Neuronal stem cell (in vitro differentiated cells): Measurements from ENCODE around the gene GPS1.

Experiments
- DNase-seq: peaks from one replicate; pipeline ENCODE4 v3.0.0-alpha.2; 2013; ENCODE audit warnings: low spot score
- H2AFZ ChIP-seq: one replicate; pipeline ENCODE4 v1.6.1; 2013; ENCODE audit warnings: mild to moderate bottlenecking, low read length, inconsistent platforms
- H2AK5ac ChIP-seq: 2 replicates; pipeline ENCODE4 v1.6.1; 2013; ENCODE audit warnings: low read depth, mild to moderate bottlenecking, inconsistent platforms, low read length, moderate library complexity, mixed read lengths
- H2BK120ac ChIP-seq: 2 replicates; pipeline ENCODE4 v1.6.1; 2013; ENCODE audit warnings: low read depth, mild to moderate bottlenecking, inconsistent platforms, low read length, moderate library complexity, mixed read lengths
- H2BK12ac ChIP-seq: one replicate; pipeline ENCODE4 v1.6.1; 2013; ENCODE audit warnings: low read length, inconsistent platforms
- H2BK15ac ChIP-seq: 2 replicates; pipeline ENCODE4 v1.6.1; 2013; ENCODE audit warnings: mild to moderate bottlenecking, low read length, inconsistent platforms, mixed read lengths
- H2BK5ac ChIP-seq: one replicate; pipeline ENCODE4 v1.6.1; 2013; ENCODE audit warnings: inconsistent platforms, mild to moderate bottlenecking, low read length, moderate library complexity
- H3K14ac ChIP-seq: one replicate; pipeline ENCODE4 v1.6.1; 2013; ENCODE audit warnings: low read length, inconsistent platforms
- H3K18ac ChIP-seq: 2 replicates; pipeline ENCODE4 v1.6.1; 2013; ENCODE audit warnings: low read length, inconsistent platforms
- H3K23ac ChIP-seq: 2 replicates; pipeline ENCODE4 v1.6.1; 2013; ENCODE audit warnings: low read depth, mild to moderate bottlenecking, mixed read lengths, low read length, inconsistent platforms; ENCODE audit not compliant: poor library complexity
- H3K27ac ChIP-seq: replicated peaks from 3 replicates; pipeline ENCODE4 v1.5.1; 2013; ENCODE audit warnings: low read length, inconsistent platforms
- H3K27me3 ChIP-seq, 3 experiments: 2 replicates each; pipeline ENCODE4 v1.6.1; 2013; ENCODE audit warnings: low read length in 3 of 3, mild to moderate bottlenecking in 2 of 3, inconsistent platforms in 1 of 3, low read depth in 1 of 3, mixed read lengths in 1 of 3, moderate library complexity in 1 of 3; ENCODE audit not compliant: control insufficient read depth in 3 of 3, insufficient read depth in 3 of 3
- H3K36me3 ChIP-seq, 2 donors: replicated peaks in 1 of 2; 2 replicates each; pipeline ENCODE4 v1.6.1; 2013; ENCODE audit warnings: low read length in 2 of 2; ENCODE audit not compliant: control insufficient read depth in 2 of 2, insufficient read depth in 2 of 2
- H3K4ac ChIP-seq: 2 replicates; pipeline ENCODE4 v1.6.1; 2013; ENCODE audit warnings: inconsistent platforms, mild to moderate bottlenecking, low read length, moderate library complexity
- H3K4me1 ChIP-seq, 2 donors: 1 replicate in 1 of 2; 2 replicates in 1 of 2; pipeline ENCODE4 v1.6.1; 2013; ENCODE audit warnings: low read length in 2 of 2, low read depth in 1 of 2; ENCODE audit not compliant: control insufficient read depth in 2 of 2, insufficient read depth in 1 of 2
- H3K4me2 ChIP-seq: one replicate; pipeline ENCODE4 v1.6.1; 2013; ENCODE audit warnings: mild to moderate bottlenecking, low read length, inconsistent platforms; ENCODE audit not compliant: insufficient read depth, poor library complexity, severe bottlenecking
- H3K4me3 ChIP-seq, 2 donors: 2 replicates each; pipeline ENCODE4 v1.5.1; 2013; ENCODE audit warnings: low read length in 2 of 2, mild to moderate bottlenecking in 2 of 2, inconsistent platforms in 1 of 2, moderate library complexity in 1 of 2
- H3K79me1 ChIP-seq: one replicate; pipeline ENCODE4 v1.6.1; 2013; ENCODE audit warnings: low read depth, mild to moderate bottlenecking, inconsistent platforms, low read length, moderate library complexity
- H3K9ac ChIP-seq: one replicate; pipeline ENCODE4 v1.6.1; 2013; ENCODE audit warnings: mild to moderate bottlenecking, low read depth, low read length, inconsistent platforms; ENCODE audit not compliant: poor library complexity
- H3K9me3 ChIP-seq, 2 donors: replicated peaks in 1 of 2; 2 replicates each; pipeline versions ENCODE3 to v1.6.1; 2013; ENCODE audit warnings: low read length in 2 of 2, mild to moderate bottlenecking in 2 of 2, inconsistent platforms in 1 of 2, low read depth in 1 of 2, mixed read lengths in 1 of 2, moderate library complexity in 1 of 2; ENCODE audit not compliant: control insufficient read depth in 2 of 2, insufficient read depth in 1 of 2
- H4K8ac ChIP-seq: one replicate; pipeline ENCODE4 v1.6.1; 2013; ENCODE audit warnings: low read depth, mild to moderate bottlenecking, inconsistent platforms, low read length, moderate library complexity
- H4K91ac ChIP-seq: one replicate; pipeline ENCODE4 v1.6.1; 2013; ENCODE audit warnings: low read length, low read depth, mild to moderate bottlenecking, inconsistent platforms; ENCODE audit not compliant: poor library complexity
- WGBS, 2 donors: extraction: QIAGEN DNeasy Blood & Tissue Kit; methylation state at CpG; one replicate each; pipeline ENCODE4 v1.1.7; 2013; ENCODE audit warnings: missing lambda C conversion rate in 2 of 2, mixed read lengths in 1 of 2; ENCODE audit not compliant: insufficient read length in 2 of 2, insufficient replicate concordance in 1 of 2; ENCODE audit errors: extremely low coverage in 2 of 2; 5-methylcytosine and 5-hydroxymethylcytosine counted together

GPS1 gene

GRCh38 chr17:82008258-82008940 lies 43.3 kb upstream of the GPS1 start:
- H3K23ac ChIP-seq: peak overlapping the region; percentile 73
- no peak overlapping the region for H4K8ac ChIP-seq

DNA sequence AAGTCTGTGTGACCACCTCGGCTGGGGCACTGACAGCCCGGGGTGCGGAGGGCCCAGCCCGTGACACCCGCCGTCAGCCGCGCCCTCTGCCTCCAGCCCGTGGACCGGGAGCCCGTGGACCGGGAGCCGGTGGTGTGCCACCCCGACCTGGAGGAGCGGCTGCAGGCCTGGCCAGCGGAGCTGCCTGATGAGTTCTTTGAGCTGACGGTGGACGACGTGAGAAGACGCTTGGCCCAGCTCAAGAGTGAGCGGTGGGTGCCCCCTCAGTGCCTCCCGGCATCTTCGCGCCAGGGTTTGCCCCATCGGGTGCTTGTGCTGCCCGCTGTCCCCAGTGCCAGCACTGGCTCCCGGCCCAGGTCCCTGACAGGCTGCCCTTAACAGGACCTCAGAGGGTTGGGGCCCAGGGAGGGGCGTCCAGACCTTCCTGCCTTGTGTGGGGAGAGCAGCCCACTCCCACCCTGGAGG lies 42.7 kb upstream of the GPS1 start:
- WGBS, 2 donors: no CpG with 5 or more reads among the region's 28 CpGs
- Histone ChIP-seq H3K4me2 (no peak overlapping the region), H3K4me3 (no peak overlapping the region), H2AK5ac (no peak overlapping the region), H3K18ac (no peak overlapping the region), H3K4ac (no peak overlapping the region), H3K9me3 (no peaks in the 10 kb centered on the region), H3K79me1 (peaks cover 4% of the 10 kb centered on the region), H3K4me1 (peaks cover 0 to 13% of the 10 kb centered on the region in 2 donors), H3K27ac (no peak overlapping the region), H2BK15ac (no peak overlapping the region), H2BK5ac (peak overlapping the region; percentile 39), H2BK120ac (no peak overlapping the region), H3K27me3 (no peaks in the 10 kb centered on the region), H4K8ac (no peak overlapping the region), H3K36me3 (peaks cover 0 to 4% of the 10 kb centered on the region in 2 donors), H3K14ac (no peak overlapping the region), H2BK12ac (no peak overlapping the region), H3K23ac (peak overlapping the region; percentile 65), H4K91ac (no peak overlapping the region), H3K9ac (peak overlapping the region; percentile 21), H2AFZ (no peak overlapping the region)
- no peak for DNase-seq

More at GRCh38 chr17:82008258-82008940, 43.3 kb upstream of the GPS1 start:
- H2BK120ac ChIP-seq: no peak overlapping the region
- no peak for DNase-seq
- H3K4me3 ChIP-seq: no peak overlapping the region
- no peaks in the 10 kb centered on the region for H3K27me3 ChIP-seq
- peaks cover 0 to 4% of the 10 kb centered on the region in 2 donors for H3K36me3 ChIP-seq
- no peak overlapping the region for H3K4me2 ChIP-seq
- no peak overlapping the region for H3K27ac ChIP-seq
- H3K4me1 ChIP-seq: peaks cover 2 to 19% of the 10 kb centered on the region in 2 donors
- no peak overlapping the region for H4K91ac ChIP-seq
- H3K14ac ChIP-seq: no peak overlapping the region
- H2BK5ac ChIP-seq: peak overlapping the region; percentile 39
- H2BK12ac ChIP-seq: no peak overlapping the region
- no peak overlapping the region for H2AFZ ChIP-seq
- H3K79me1 ChIP-seq: peaks cover 7% of the 10 kb centered on the region
- WGBS, 2 donors: no CpG with 5 or more reads among the region's 26 CpGs
- no peak overlapping the region for H2BK15ac ChIP-seq
- H2AK5ac ChIP-seq: peak overlapping the region; percentile 46
- no peak overlapping the region for H3K18ac ChIP-seq
- H3K4ac ChIP-seq: peak overlapping the region; percentile 66
- H3K9me3 ChIP-seq: no peaks in the 10 kb centered on the region
- H3K9ac ChIP-seq: peak overlapping the region; percentile 81

DNA sequence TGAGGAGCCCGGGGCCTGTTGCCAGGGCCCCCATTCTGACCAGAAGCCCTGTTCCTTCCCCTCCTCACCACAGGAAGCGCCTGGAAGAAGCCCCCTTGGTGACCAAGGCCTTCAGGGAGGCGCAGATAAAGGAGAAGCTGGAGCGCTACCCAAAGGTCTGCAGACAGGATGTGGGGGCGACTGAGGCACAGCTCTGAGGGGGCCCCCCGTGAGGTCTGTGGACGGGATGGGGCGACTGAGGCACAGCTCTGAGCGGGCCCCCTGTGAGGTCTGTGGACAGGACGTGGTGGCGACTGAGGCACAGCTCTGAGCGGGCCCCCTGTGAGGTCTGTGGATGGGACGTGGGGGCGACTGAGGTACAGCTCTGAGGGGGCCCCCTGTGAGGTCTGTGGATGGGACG lies 42.3 kb upstream of the GPS1 start:
- Histone ChIP-seq H2BK15ac (no peak overlapping the region), H2AK5ac (no peak overlapping the region), H3K14ac (no peak overlapping the region), H3K9ac (no peak overlapping the region), H2BK5ac (no peak overlapping the region), H3K18ac (no peak overlapping the region), H4K91ac (no peak overlapping the region), H3K36me3 (peaks cover 0 to 4% of the 10 kb centered on the region in 2 donors), H2BK120ac (no peak overlapping the region), H2BK12ac (no peak overlapping the region), H3K27me3 (no peaks in the 10 kb centered on the region), H3K23ac (peak overlapping the region; percentile 65), H3K79me1 (peaks cover 4% of the 10 kb centered on the region), H3K4ac (no peak overlapping the region), H4K8ac (no peak overlapping the region), H3K9me3 (no peaks in the 10 kb centered on the region), H3K4me3 (no peak overlapping the region), H2AFZ (no peak overlapping the region), H3K27ac (no peak overlapping the region), H3K4me2 (no peak overlapping the region), H3K4me1 (peaks cover 0 to 12% of the 10 kb centered on the region in 2 donors)
- no CpG with 5 or more reads among the region's 15 CpGs for WGBS, 2 donors
- DNase-seq: no peak

DNA sequence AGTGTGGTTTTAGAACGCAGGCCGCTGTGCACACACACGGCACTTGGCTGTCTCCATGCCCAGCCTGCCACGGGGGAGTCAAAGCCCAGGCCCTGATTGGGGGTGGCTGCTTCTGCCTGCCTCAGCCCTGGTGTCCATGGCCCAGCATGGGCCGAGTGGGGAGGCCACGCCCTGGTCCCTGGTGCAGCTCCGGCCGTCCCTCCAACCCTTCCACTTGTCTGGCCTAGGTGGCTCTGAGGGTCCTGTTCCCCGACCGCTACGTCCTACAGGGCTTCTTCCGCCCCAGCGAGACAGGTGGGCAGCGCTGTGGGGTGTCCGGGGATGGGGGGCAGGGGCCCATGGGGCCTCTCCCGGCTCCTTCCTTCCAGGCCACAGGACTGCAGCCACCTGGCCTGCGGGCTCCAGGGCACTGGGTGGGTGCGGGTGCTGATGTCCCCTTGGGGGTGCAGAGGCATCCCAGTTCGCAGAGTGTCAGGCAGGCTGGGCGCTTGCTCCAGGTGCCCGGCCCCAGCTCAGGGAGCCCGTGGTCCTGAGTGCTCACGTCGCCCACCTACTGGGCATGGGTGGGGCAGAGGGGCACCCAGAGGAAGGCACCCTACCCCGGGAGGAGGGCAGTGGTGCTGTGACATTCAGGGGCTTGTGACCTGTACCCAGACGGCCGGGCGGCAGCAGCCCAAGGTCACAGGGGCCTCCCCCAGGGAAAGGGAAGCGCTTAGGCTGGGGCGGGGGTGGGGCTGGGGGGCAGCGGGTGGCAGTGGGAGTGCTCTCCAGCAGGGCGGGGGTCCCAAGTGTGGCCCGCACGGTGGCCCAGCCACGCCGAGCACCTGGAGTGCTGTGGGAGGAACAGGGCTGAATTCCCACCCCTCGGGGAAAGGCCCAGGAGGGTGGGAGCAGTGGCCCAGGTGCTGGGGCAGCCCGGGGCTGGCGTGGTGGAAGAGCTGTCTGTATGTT lies 40.8 kb upstream of the GPS1 start:
- no peak overlapping the region for H3K18ac ChIP-seq
- DNase-seq: no peak
- H2BK12ac ChIP-seq: no peak overlapping the region
- no peak overlapping the region for H3K9ac ChIP-seq
- H3K36me3 ChIP-seq: peaks cover 1 to 4% of the 10 kb centered on the region in 2 donors
- H3K14ac ChIP-seq: no peak overlapping the region
- WGBS, 2 donors: no CpG with 5 or more reads among the region's 39 CpGs
- no peak overlapping the region for H3K4me2 ChIP-seq
- H2AFZ ChIP-seq: no peak overlapping the region
- H3K79me1 ChIP-seq: peaks cover 3% of the 10 kb centered on the region
- no peak overlapping the region for H3K23ac ChIP-seq
- no peak overlapping the region for H4K8ac ChIP-seq
- H3K4me1 ChIP-seq: peaks cover 0 to 13% of the 10 kb centered on the region in 2 donors
- no peak overlapping the region for H3K27ac ChIP-seq
- no peak overlapping the region for H3K4ac ChIP-seq
- H3K27me3 ChIP-seq: no peaks in the 10 kb centered on the region
- H3K4me3 ChIP-seq: no peak overlapping the region
- no peak overlapping the region for H2BK120ac ChIP-seq
- no peak overlapping the region for H2AK5ac ChIP-seq
- no peak overlapping the region for H2BK5ac ChIP-seq
- no peak overlapping the region for H2BK15ac ChIP-seq
- H4K91ac ChIP-seq: no peak overlapping the region
- H3K9me3 ChIP-seq: no peaks in the 10 kb centered on the region
